Stomach (tissue), 4 donors: Measurements from ENCODE around the gene DOCK6.

Experiments used
- POLR2A ChIP-seq, 4 donors: fragments of 450-650 bp; IDR thresholded peaks; one replicate each; pipeline ENCODE4 v1.6.1; 2016; ENCODE audit warnings: antibody characterized with exemption in 4 of 4, control low read depth in 2 of 4, mild to moderate bottlenecking in 1 of 4, moderate library complexity in 1 of 4
- TF ChIP-seq, protein P1 (sequence below), 7 experiments: fragments of 450-650 bp in 4 of 7; fragments of 200-600 bp in 3 of 7; sonication (generic) in 3 of 7; IDR thresholded peaks; one replicate each; pipeline ENCODE4 v1.5.1; 2016 to 2019; ENCODE audit warnings: antibody characterized with exemption in 7 of 7, control low read depth in 2 of 7, mild to moderate bottlenecking in 1 of 7

DNA sequence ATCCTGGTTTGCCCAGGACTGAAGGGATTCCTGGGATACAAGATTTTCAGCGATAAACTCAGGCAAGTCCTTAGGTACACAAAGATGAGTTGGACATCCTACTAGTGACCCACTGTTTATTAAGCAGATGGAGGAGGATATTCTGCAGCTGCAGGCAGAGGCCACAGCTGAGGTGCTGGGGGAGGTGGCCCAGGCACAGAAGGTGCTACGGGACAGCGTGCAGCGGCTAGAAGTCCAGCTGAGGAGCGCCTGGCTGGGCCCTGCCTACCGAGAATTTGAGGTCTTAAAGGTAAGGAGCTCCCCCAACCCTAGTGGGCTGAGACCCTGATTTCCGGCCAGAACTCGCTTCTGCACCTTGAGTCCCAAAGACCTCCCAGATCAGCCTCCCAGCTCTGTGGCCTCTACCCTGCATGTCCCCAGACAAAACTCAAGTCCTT lies 22.3 kb downstream of the DOCK6 start:
- TF ChIP-seq, protein P1, sequence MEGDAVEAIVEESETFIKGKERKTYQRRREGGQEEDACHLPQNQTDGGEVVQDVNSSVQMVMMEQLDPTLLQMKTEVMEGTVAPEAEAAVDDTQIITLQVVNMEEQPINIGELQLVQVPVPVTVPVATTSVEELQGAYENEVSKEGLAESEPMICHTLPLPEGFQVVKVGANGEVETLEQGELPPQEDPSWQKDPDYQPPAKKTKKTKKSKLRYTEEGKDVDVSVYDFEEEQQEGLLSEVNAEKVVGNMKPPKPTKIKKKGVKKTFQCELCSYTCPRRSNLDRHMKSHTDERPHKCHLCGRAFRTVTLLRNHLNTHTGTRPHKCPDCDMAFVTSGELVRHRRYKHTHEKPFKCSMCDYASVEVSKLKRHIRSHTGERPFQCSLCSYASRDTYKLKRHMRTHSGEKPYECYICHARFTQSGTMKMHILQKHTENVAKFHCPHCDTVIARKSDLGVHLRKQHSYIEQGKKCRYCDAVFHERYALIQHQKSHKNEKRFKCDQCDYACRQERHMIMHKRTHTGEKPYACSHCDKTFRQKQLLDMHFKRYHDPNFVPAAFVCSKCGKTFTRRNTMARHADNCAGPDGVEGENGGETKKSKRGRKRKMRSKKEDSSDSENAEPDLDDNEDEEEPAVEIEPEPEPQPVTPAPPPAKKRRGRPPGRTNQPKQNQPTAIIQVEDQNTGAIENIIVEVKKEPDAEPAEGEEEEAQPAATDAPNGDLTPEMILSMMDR (IDR thresholded peaks at IDR 0.05), result no peak
- TF ChIP-seq POLR2A (IDR thresholded peaks at IDR 0.05), result no peak
